Panc1 (cell line): ENCODE results near the gene FLVCR1. TPM values are rescaled to one million over a fixed set of nuclear protein-coding genes. Genes with fewer than 3 reads are reported as not detected.

Experiments
- ATAC-seq: fragments of 200-7000 bp; cut with Tn5 transposase; 2 replicates; pipeline ENCODE4 v1.9.1; 2020; ENCODE audit warnings: mild to moderate bottlenecking, moderate library complexity
- BruUV-seq: library from RNA; stranded (reverse); fragments of 400-500 nt; replicated peaks from 2 replicates; lab custom pipeline; 2021; lab: Mats Ljungman, UMichigan
- CTCF ChIA-PET: fragments of 300-600 bp; sonication (Branson Sonifier 250); formaldehyde crosslinking; loops from one replicate; lab custom pipeline; 2022; ENCODE audit warnings: antibody characterized with exemption; lab: Charles Lee
- POLR2A ChIA-PET: fragments of 300-600 bp; sonication (Branson Sonifier 250); formaldehyde crosslinking; loops from one replicate; lab custom pipeline; 2022; ENCODE audit warnings: antibody characterized with exemption; lab: Charles Lee
- DNase-seq: peaks from one replicate; pipeline ENCODE4 v3.0.0-alpha.2; 2010; ENCODE audit warnings: low read depth, low spot score
- H3K27ac ChIP-seq: 2 replicates; pipeline ENCODE4 v1.5.1; 2011; ENCODE audit warnings: mild to moderate bottlenecking, low read length, inconsistent platforms
- H3K27me3 ChIP-seq: fragments of 200-500 bp; sonication (Bioruptor generic); 2 replicates; pipeline ENCODE4 v1.6.0; 2014; ENCODE audit warnings: low read length, inconsistent platforms; ENCODE audit not compliant: control insufficient read depth, insufficient read depth
- H3K36me3 ChIP-seq: fragments of 200-500 bp; sonication (Bioruptor generic); 2 replicates; pipeline ENCODE4 v1.5.1; 2014; ENCODE audit warnings: inconsistent platforms, mild to moderate bottlenecking, low read length, moderate library complexity; ENCODE audit not compliant: control insufficient read depth, insufficient read depth
- H3K4me1 ChIP-seq: 2 replicates; pipeline ENCODE4 v1.5.1; 2011; ENCODE audit warnings: inconsistent platforms, mild to moderate bottlenecking, low read length, moderate library complexity; ENCODE audit not compliant: control insufficient read depth, insufficient read depth
- H3K4me3 ChIP-seq, 2 experiments: 2 replicates each; pipeline ENCODE4 v1.5.1; 2011 to 2012; ENCODE audit warnings: low read depth in 2 of 2, low read length in 2 of 2, mild to moderate bottlenecking in 2 of 2, inconsistent platforms in 1 of 2, moderate library complexity in 1 of 2
- H3K9me3 ChIP-seq: fragments of 200-500 bp; sonication (Bioruptor generic); 2 replicates; pipeline ENCODE4 v1.5.1; 2014; ENCODE audit warnings: low read depth, mild to moderate bottlenecking, inconsistent platforms, low read length, moderate library complexity; ENCODE audit not compliant: control insufficient read depth, insufficient read depth
- CTCF ChIP-seq: fragments of 450-650 bp; IDR thresholded peaks from 2 replicates; pipeline ENCODE4 v1.5.1; 2017; ENCODE audit warnings: mild to moderate bottlenecking
- POLR2AphosphoS5 ChIP-seq: IDR thresholded peaks from 2 replicates; pipeline ENCODE4 v1.6.1; 2012; ENCODE audit warnings: mild to moderate bottlenecking, low read depth, low read length, moderate library complexity
- REST ChIP-seq, 2 experiments: IDR thresholded peaks; 2 replicates each; pipeline ENCODE4 v1.6.1; 2011 to 2012; ENCODE audit warnings: low read depth in 2 of 2, control low read depth in 1 of 2, low read length in 1 of 2, mild to moderate bottlenecking in 1 of 2, moderate library complexity in 1 of 2; ENCODE audit not compliant: insufficient read depth in 1 of 2
- SIN3A ChIP-seq: IDR thresholded peaks from 2 replicates; pipeline ENCODE4 v1.6.1; 2012; ENCODE audit warnings: low read depth, mild to moderate bottlenecking, low read length, moderate library complexity, borderline replicate concordance; ENCODE audit not compliant: insufficient read depth
- TCF7L2 ChIP-seq: IDR thresholded peaks from 2 replicates; pipeline ENCODE4 v1.6.1; 2011; ENCODE audit warnings: mild to moderate bottlenecking, low read depth, low read length, inconsistent platforms
- in situ Hi-C: cut with HindIII; loops from 2 replicates; pipeline ENCODE4 v1.10.0; 2016; ENCODE audit warnings: low sequenced_read_pairs, low pct_unique_long_range_greater_than_20kb
- intact Hi-C: fragments of 100-400 bp; cut with micrococcal nuclease; formaldehyde crosslinking; loops from one replicate; pipeline ENCODE4 v1.10.0; 2022; ENCODE audit not compliant: unreplicated experiment
- total RNA-seq: library from RNA; stranded (reverse); gene quantifications from one replicate; pipeline ENCODE4 v1.2.1, GENCODE V29; 2021; ENCODE audit not compliant: unreplicated experiment

The FLVCR1 gene
- total RNA-seq, 1 experiment from 2014 or later: 21.4 TPM

- H3K9me3 ChIP-seq: peaks cover 12% of the 10 kb centered on the region
- no peak overlapping the region for H3K27ac ChIP-seq
- TF ChIP-seq POLR2AphosphoS5 (no peak), SIN3A (no peak), REST (IDR thresholded peaks at IDR 0.05; ENCODE audit: insufficient read depth in 1 of 2, low read depth in 2 of 2, low read length in 1 of 2) (no peak)
- H3K27me3 ChIP-seq: no peaks in the 10 kb centered on the region
- BruUV-seq: no TSS peak
- in situ Hi-C loops (no loop called here), intact Hi-C loops (no loop called here)
- ChIA-PET POLR2A (no interaction called here), CTCF (no interaction called here)
- H3K4me3 ChIP-seq: no peak overlapping the region
- no peak for DNase-seq
- ATAC-seq: no peak
- no peaks in the 10 kb centered on the region for H3K36me3 ChIP-seq
- H3K4me1 ChIP-seq: no peaks in the 10 kb centered on the region
Observed at GRCh38 chr1:212824201-212824600, 33.9 kb upstream of the FLVCR1 start.

- in situ Hi-C loops: no loop called here
Observed at GRCh38 chr1:212825798-212826452, 32.1 kb upstream of the FLVCR1 start.

More at GRCh38 chr1:212825798-212826452, 32.1 kb upstream of the FLVCR1 start:
- TF ChIP-seq TCF7L2 (no peak), CTCF (no peak), SIN3A (no peak), POLR2AphosphoS5 (no peak), REST (IDR thresholded peaks at IDR 0.05; ENCODE audit: insufficient read depth in 1 of 2, low read depth in 2 of 2, low read length in 1 of 2) (no peak)
- Histone ChIP-seq H3K4me1 (no peaks in the 10 kb centered on the region), H3K36me3 (no peaks in the 10 kb centered on the region), H3K9me3 (peaks cover 12% of the 10 kb centered on the region), H3K27ac (no peak overlapping the region), H3K4me3 (no peak overlapping the region), H3K27me3 (no peaks in the 10 kb centered on the region)
- BruUV-seq: no TSS peak
- intact Hi-C loops: no loop called here
- no peak for DNase-seq
- CTCF ChIA-PET: no interaction called here
- POLR2A ChIA-PET: no interaction called here
- no peak for ATAC-seq
